HCEC 1CT (cell line): Measurements from ENCODE around the gene RAG2.

Experiments
- DNase-seq: peaks from one replicate; pipeline ENCODE4 v3.0.0-alpha.2; 2017

The RAG2 gene

GRCh38 chr11:36598051-36598450 is at the start of gene RAG2:
Gene RAG2 (minus strand): TSS chr11:36598236. CDS start chr11:36594168, 4,068 bp downstream.
- no peak for DNase-seq

- DNase-seq = no peak
Measured at GRCh38 chr11:36638556-36638955, 40.5 kb upstream of the RAG2 start.

- no peak for DNase-seq
Measured at GRCh38 chr11:36635066-36635862, 37.2 kb upstream of the RAG2 start.

DNA sequence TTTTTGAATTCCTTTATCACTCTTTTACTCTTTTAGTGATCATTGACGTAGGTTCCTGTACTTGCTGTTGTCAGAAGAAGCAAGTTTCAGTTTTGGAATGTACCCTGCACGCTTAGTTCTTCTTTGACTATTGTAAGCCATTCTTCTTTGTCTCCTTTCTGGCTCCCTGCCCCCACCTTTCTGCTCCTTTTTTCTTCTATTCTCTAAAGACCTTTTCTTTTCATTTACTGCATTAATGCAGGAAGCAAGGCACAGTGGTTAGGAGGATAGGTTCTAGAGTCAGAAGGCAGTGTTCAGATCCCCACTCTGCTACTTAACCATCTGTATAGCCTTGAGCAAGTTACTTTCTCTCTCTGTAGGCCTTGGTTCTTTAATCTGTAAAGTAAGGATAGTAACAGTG is 33.7 kb upstream of the RAG2 start:
- no peak for DNase-seq

DNA sequence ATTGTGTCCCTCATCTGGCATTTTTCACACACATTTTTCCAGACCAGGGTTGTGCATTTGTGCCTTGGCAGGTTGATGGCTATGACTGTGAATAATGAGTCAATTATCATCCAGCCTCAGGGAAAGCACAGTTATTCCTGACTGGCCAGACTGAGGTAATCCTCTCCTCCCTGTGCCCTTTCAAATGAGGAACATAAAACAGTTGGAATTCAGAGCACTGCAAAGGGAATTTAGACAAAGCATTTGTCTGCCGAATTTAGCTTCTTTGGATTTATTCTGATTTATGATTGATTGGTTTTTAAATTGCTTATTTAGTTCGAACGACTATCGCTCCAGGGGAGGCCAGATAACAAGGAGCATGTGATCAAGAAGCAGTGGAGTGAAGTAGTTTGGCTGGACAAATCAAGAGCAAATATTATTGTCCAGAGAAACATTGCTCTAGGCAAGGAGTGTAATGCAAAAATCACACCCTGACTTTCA is 30.8 kb upstream of the RAG2 start:
- DNase-seq = no peak

GRCh38 chr11:36628141-36628540 is 30.1 kb upstream of the RAG2 start:
- no peak for DNase-seq

GRCh38 chr11:36627471-36627870 is 29.4 kb upstream of the RAG2 start:
- no peak for DNase-seq

GRCh38 chr11:36627006-36627405 is 29.0 kb upstream of the RAG2 start:
- DNase-seq = no peak

GRCh38 chr11:36623494-36623893 is 25.5 kb upstream of the RAG2 start:
- DNase-seq = no peak

- peak; percentile 33 for DNase-seq
Measured at GRCh38 chr11:36622431-36623136, 24.5 kb upstream of the RAG2 start.

DNA sequence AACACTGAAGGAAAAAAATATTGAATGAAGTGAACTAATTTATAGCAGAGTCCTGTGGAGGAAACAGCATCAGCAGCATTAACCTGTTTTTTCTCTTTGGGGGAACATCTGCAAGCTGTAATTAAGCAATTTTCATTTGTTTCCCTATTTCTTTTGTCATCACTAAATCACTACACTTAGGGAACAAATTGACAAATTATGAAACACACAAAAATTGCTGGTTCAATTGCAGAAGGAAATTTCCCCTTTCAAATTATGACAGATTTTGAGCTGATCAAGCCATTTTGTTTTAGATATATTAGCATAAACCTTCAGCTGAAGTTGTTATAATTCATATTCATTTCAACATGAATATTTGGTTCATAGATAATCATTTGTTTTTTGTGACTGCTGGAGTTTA is 22.2 kb upstream of the RAG2 start:
- DNase-seq = no peak

DNA sequence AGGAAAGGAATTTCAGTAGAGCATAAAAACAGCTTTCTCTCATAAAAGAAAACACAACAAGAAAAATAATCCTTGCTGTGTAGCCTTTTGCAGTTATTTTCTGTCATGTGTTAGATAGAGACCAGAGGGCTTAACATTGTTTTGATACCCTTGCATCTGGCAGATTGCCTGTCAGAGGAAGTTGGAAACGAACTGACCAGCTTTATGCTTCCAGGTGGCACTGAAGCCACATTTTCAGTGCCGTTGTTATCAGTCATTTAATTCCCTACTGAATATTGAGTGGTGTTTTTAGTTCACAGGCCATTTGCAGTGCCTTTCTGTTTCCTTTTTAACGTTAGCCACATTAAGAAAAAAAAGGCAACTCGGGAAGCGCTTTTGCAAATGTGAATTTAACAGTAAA is 21.5 kb upstream of the RAG2 start:
- no peak for DNase-seq

DNA sequence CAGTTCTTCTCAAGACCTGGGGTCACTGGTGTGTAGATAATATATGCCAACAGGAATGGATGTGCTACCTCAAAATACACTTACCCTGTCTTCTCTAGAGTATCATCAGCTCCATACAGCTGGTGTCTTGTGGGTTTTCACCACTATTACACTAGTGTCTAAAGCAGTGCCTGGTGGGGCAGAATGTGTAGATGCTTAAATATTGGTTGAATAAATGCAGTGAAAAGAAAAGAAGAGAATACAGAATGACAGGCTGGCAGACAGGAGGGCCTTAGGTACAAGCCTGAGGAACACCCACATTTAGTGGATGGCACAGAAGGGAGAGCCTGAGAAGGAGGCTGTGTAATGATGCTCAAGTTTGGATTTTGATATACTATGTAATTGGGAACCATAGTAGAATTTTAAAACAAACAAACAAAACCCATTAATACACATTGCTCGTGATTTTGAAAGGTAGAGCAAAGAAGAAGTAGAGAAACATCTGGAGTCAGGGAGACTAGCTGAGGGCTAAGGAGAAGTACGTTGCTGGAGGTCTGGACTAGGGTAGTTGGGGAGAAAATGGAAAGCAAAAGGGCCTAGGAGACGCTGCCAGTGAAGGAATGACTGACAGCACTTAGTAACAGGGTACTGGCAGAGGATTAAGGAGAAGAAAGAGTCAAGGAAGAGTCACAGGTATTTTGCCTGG is 20.5 kb upstream of the RAG2 start:
- DNase-seq = no peak

- no peak for DNase-seq
Measured at GRCh38 chr11:36617543-36618362, 19.7 kb upstream of the RAG2 start.

DNA sequence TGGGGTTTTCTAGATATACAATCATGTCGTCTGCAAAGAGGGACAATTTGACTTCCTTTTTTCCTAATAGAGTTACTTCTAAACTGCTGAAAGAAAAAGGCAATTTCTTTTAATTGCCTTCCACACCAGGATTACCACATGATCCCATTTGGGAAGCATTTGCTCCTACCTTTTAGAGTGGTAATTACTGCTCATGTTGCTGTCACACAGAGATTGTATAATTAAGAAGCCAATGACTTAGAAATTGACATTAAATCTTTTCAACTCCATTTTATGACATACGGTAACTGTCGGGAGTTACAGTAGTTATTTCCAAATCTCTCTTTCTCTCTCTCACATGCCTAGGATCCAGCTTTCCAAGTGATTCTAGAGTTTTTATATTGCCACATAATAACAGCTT is 17.8 kb upstream of the RAG2 start:
- no peak for DNase-seq

DNA sequence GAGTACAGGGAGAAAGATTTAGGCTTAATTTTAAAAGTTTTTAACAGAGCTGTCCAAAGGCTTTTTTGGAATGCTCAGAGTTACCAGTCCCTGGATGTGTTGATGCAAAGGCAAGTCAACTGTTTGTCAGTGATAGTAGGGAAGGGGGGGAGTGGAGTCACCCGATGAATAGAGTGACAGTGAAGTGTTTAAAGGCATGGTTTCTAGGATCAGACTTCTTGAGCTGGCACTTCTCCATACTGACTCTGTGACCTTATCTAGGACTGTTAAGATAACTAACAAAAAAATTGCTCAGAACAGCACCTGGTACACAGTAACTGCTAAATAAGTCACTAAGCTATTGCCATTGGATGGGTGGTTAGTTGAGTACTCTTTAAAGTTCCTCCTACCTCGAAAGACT is 11.3 kb upstream of the RAG2 start:
- no peak for DNase-seq

- DNase-seq = no peak
Measured at GRCh38 chr11:36608491-36609199, 10.6 kb upstream of the RAG2 start.

DNA sequence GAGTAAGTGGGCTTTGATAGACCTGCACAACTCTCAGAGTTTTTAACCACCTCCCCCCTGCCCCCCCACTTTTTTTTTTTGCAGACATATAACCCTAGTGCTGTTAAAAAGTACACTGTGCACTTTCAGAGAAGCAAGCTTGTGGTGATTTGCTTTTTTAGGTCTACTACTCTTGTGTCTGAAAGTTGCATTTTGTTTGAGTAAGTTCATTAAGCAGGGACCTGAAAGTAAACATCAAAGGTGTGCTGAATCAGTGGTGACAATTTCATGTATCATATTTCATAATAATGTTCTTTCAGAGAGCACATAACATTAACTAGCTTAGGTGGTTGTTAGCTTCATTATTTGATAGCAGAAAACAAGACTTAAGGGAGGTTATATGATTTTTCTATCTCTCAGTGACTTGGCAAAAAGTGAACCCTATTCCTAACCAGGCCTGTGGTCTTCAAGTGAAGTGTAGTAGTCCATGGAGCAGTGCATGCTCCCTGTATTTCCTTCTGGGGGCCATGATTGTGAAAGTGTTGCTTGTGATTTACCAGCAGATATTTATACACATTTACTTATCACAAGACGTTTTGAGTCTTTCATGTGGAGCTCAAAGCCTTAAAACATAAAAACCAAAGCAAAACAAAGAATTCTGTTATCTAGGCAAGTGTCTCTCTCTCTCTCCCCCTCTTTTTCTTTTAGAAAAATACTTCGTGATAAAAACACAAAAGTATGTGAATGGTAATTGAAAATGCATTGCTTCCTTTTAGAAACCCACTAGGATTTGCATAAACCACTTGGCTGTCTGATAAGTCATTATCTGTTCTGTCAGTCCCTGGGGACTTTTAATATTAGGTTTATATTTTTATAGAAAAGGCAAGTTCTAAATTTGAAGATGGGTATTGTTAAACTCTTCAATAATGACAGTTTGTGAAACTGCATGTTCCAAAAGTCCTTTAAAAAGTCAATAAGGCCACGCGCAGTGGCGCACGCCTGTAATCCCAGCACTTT is 7.5 kb upstream of the RAG2 start:
- no peak for DNase-seq

- no peak for DNase-seq
Measured at GRCh38 chr11:36602135-36602534, 4.1 kb upstream of the RAG2 start.

- no peak for DNase-seq
Measured at GRCh38 chr11:36601155-36601554, 3.1 kb upstream of the RAG2 start.

GRCh38 chr11:36600180-36600579 is 2.1 kb upstream of the RAG2 start:
- no peak for DNase-seq
